GM18858 (cell line): ENCODE results near the gene PRR23E.

Experiments used
- ATAC-seq: cut with Tn5 transposase; IDR thresholded peaks from one replicate; pipeline ENCODE4 v1.9.1; 2021; ENCODE audit not compliant: unreplicated experiment

Gene PRR23E

DNA sequence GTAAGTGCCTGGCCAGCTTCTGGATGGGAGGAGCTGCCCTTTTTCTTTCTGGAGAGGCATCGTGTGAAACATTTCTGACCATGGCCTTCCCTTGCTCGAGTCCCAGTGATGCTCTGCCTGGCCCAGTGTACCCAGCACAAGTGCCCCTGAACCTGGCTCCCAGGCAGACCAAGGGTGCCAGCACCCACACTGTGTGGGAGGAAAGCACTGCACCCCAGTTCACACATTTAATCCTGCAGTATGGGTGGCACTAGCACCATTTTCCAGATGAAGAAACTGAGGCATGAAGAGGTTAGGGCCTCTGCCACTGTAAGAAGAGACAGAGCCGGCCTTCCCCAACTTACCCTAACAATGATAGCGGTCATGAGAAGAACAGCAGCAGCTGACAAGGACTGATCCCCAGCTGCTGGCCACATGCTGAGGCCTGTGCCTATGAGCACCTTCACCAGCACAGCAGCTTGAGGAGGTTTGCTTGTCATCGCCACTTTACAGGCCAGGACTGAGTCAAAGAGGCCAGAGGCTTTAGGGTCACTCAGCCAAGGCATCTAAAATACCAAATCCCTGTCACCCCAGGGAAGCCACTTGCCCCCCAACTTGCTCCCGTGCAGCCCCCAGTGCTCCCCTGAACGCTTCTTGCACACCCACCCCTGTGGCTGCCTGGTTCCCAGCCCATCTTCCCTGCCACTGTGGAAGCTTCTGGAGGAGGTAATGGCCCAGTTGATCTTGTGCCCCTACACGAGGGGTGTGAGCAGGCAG, 15.0 kb downstream of the PRR23E start:
- ATAC-seq: no peak

GRCh38 chr3:127208483-127209100, 15.7 kb downstream of the PRR23E start:
- ATAC-seq: no peak

DNA sequence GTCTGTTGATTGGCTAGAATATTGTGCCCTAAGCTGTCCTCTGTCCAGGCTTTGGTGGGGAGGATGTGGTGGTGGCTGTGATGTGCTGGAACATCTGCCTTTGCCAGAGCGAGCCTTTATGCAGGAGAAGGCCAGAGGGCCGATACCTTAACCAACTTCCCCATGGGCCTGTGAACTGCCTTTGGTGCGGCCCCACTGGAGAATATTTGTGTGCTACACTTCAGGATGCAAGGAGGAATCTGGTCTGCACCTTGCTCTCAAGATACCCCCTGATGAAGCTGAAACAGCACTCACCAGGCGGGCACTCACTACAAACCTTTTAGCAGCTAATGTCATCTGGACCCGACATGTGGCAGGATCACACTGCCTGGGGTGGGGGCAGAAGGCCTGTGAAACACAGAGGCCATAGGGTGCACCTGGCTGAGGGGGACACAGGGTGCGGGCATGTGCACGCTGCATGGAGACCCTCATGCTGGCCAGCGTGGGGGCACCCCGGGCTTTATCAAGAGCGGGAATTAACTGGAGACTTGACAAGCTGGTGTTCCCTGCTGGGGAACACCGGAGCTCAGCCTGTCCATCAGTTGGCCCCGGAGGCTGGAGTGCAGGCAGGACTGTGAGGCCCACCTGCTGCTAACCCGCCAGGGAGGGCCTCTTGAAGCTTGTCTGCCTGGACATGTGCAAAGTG, 16.4 kb downstream of the PRR23E start:
- no peak for ATAC-seq

DNA sequence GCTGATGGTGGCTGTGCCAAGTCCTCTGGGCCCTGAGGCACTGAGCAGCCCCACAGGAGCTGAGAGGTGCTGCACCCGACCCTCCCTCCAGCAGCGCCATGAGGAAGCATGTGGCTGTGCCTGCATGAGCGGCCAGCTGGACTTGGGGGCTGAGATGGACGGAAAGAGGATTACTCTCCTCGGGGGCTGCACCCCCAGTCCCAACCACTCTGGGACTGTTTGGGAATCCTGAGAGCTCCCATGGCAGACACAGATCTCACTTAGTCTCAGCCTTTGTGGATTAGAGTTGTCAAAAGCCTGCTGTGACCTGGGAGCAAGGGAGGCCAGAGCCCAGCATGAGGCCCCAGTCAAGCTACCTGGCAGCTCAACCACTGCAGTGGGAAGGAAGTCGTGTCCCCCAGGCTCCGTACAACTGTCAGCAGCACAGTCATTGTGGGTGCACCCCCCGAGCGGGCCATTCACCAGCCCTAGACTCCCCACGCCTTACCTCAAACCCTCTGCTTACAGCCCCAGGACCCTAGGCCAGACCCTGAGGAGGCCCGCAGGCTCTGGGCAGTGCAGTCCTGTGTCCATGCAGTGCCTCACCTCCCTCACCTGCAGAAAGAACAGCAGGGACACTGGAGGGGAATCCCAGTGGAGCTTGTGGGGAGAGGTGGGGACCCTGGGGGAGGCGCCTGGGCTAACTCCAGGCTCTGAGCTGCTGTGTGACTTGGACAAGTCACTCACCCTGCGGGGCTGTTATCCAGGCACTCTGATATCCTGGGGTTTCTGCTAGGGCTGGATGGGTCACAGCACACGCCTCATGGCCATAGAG, 17.1 kb downstream of the PRR23E start:
- ATAC-seq: no peak

- no peak for ATAC-seq
Observed at GRCh38 chr3:127210654-127210943, 17.7 kb downstream of the PRR23E start.

DNA sequence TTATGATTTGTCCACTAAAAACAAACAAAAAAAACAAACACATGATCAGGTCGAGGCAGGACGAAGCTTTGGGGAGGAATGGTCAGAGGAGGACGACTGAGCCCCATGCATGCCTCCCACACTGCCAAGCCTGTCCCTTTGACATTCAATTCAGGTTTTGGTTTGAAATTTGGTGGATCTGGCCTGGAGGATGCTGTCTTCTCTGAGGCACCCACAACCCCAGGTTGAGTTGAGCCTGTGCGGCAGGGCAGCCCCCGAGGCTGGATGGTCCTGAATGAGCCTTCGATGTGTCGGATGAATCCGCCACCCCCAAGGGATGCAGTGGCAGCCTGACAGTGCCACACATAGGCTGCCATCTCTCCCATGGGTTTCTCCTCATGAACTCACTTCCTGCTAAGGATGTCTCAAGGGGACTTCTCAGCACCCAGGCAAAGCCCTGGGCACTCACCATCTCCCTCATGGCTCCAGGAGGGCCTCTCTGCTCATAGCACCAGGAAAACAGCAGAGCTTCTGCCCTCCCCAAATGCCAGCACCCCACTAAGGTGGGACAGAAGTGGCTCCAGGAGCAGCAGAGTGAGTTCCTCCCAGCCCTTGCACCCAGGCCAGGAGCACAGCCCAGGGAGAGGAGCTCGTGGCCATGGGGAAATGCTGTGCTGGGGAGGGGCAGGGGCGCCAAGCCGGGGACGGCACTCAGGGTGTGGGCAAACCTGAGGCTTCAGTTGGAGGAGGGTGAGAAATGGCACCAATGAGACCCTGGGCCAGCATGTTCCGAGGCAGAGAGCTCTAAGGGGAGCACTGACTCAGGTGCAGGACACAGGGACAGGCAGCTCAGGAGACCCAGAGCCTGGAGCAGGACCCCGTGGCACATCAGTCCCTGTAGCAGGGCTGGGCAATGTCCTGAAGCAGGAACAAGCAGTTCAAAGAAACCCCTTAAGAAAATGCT, 18.5 kb downstream of the PRR23E start:
- no peak for ATAC-seq

DNA sequence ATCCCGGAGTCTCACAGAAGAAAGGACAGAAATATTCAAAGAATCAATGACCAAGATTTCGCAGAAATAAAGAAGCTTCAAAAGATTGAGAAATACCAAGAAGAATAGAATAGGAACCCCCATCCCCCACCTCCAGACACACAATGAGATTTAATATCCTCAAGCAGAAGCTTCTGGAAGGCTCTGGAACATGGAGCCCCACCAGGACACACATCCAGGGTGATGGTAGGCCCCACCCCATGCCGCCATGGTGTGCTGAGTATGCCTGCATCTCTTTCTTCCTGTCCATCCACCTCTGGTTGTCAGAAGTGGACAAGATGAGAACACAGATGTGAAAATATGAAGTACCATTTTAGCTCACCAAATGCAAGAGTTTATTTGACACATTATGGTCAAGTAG, 19.3 kb downstream of the PRR23E start:
- ATAC-seq: no peak

DNA sequence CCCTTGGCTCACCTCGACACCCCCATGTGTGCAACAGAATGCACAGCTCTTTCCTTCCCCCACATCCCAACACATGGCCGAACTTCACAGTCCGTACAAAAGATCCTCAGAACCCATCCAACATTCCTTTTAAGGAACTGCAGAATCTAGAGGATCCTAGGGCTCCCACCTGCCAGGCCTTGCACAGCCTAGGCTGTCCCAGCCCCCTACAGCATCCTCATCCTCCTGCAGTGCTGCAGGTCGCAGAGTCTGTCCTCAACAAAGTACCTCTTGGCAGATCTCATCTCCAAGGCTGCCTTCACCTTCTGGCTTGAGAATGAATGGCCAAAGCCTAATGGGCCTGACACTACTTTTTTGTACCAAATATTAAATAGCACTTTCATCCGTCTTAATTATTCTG, 19.8 kb downstream of the PRR23E start:
- no peak for ATAC-seq

GRCh38 chr3:127213381-127213918, 20.5 kb downstream of the PRR23E start:
- ATAC-seq: no peak

DNA sequence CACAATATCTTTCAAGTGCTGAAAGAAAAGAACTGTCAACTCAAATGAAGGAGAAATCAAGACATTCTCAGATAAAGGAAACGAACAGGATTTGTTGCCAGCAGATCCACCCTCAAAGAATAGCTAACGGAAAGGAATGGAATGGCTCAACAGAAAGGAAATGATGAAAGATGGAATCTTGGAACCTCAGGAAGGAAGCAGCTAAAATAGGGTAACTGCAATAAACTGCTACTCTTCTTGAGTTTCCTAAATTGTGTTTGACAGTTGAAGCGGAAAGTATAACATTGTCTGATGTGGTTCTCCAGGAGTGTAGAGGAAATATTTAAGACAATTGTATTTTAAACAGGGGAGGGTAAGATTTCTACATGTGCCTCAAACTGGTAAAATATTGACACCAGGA, 22.0 kb downstream of the PRR23E start:
- ATAC-seq: no peak

DNA sequence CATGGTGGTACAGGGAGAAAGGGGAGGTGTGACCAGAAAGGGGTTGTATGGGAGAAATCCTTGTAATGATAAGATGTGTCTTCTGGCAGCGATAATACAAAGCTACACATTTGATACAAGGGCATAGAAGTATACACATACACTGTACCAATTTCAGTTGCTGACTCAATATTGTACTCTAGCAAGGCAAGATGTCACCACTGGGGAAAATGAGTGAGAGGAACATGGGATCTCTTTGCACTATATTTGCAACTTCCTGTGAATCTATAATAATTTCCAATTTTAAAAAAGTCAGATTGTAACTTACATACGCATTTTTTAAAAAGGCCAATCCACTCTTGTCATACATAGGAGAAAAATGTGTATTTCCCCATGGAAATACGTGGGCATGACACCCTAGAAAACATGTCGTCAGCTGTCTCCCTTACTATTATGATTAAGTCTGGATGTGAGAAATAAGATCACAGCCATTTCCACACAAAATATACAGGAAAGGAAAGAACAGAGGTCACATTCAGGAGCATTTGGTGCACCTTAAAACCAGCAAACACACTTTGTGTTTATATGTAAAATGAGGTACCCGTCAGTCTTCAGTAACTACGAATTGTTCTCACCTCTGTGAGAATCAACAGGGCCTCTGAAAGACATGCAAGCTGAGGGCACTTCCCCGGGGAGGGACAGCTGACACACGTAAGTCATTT, 22.9 kb downstream of the PRR23E start:
- ATAC-seq: no peak

DNA sequence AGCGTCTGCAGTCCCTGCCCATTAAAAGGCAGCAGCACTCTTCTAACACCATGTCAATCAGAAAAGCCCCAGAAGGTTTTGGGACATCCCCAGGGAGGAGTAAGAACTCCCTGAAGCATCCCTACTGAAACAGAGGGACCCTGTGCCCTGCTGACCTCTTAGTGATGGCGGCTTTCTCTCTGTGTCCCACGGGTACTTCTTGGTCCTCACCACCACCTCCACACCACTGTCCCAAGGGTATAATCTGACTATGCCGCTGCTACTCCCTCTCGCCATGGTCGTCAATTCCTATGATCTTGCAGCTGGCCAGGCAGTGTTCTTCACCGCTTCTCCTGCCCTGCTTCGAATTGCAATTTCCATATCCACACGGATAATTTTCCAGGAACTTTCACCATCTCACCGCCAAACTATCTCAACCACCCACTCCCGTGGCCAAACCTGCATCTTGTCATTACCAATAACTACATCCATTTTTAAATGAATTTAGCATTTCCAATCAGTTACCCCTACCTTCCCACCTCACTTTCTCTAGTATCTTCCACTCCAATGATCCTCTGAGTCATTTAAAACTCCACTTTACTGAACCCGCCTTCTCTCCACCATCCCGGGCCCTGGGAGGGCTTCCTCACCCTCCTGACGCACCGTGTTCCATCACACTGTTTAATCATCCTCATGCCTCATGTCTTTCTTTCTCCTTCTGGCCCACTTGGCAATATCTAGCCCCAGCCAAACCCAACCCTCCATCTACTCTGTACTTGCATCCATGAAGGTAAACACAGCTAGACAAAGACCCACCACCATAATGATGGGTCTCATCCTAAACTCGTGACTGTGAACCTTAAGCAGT, 23.7 kb downstream of the PRR23E start:
- ATAC-seq: no peak

- ATAC-seq: no peak
Observed at GRCh38 chr3:127217596-127218453, 24.9 kb downstream of the PRR23E start.

DNA sequence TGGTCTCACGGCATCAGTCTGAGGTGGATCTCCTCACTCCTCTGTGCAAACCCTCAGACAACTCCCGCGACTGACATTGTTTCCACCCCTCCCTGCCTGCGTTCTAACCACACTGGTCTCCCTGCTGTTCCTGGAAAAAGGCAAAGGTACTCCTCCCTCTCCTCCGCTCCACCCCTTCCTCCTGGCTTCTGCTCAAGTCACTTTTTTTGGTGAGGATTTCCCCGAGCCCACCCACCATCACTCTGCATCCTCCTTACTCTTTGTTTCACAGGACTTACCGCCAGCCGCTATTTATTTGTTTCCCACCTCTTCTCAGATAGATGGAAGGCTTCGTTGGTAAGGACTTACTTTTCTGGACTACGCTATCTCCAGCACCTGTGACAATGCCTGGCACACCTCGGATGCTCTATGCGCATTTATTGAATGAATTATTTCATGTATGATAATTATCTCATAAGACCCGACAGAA, 25.6 kb downstream of the PRR23E start:
- ATAC-seq: no peak

GRCh38 chr3:127220497-127220896, 27.6 kb downstream of the PRR23E start:
- no peak for ATAC-seq

GRCh38 chr3:127221037-127221436, 28.1 kb downstream of the PRR23E start:
- no peak for ATAC-seq

GRCh38 chr3:127221446-127222035, 28.6 kb downstream of the PRR23E start:
- ATAC-seq: no peak
